ENCODE data around the gene ARHGAP10. TPM values are rescaled to one million over a fixed set of nuclear protein-coding genes. Genes with fewer than 3 reads are reported as not detected.

The ARHGAP10 gene
- total RNA-seq, 1 donor from 2014 or later, result 15.8 TPM

GRCh38 chr4:147768113-147768512 is 36.2 kb downstream of the ARHGAP10 start:
- ATAC-seq, result peak; percentile 50

- ATAC-seq, result peak; percentile 41
These were observed 37.5 kb downstream of the ARHGAP10 start for GRCh38 chr4:147769386-147769785.

GRCh38 chr4:147770831-147771230 is 38.9 kb downstream of the ARHGAP10 start:
- ATAC-seq, result no peak

- no peak for ATAC-seq
These were observed 40.2 kb downstream of the ARHGAP10 start for GRCh38 chr4:147772056-147772455.

DNA sequence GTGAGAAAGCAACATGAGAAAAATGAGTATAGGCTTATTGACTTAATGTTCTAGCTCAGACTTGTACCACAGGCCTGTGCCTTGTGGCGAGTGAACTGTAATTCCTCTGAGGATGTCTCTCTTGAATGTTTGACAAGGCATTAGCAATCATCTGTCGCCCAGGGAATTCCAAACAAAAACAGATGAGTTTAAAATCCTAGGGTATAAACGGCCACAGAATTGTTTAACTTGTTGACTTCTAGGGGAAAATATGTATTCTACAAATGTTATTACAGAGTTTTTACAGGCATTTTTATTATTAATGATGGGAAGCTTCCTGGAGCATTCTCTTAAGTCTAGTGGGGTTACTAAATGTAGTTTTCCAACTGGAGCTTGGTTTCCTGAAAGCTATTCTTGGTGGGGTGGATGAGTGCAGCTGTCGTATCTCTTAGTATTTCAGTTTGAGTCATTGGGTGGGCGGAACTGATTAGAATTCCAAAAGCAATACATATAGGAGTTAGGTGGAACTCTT is 40.6 kb downstream of the ARHGAP10 start:
- ATAC-seq, result peak; percentile 68

DNA sequence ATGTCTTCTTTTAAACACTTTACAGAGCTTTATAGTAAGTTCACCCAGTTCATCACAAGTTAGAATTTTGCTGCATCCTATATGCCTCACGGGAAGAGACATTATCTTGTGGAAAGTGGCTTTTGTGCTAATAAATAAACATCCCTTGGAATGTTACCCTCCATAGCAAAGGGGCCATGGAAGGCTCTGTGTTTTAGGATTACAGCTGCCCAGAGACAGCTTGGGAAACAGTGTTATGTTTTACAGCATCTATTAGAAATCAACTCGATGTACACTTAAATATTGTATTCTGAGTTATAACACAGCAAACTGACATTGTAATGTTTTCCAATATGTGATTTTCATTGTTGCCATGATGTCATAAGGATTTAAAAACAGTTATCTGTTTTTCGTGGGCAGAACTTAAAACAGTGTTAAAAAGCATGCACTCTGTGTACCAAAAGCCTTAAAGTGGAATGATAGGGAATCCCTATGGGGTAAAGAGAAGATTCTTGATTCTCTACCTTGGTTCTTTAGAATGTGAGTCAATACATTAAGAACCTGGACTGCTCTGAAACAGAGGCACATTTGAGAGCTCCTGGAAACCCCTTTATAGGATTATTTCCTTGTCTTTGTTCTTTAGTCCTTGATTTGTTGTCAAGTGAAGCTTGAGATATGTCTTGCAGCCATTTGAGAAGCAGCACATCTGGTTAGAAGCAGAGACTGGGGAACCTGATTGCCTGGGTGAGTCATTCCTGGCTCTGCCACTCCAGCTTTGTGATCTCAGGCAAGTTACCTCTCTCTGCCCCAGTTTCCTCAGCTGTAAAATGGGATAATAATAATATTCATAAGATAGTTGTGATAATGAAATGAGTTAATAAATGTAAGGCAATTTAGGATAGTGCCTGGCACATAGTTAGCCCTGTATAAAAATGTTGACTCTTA is 41.6 kb downstream of the ARHGAP10 start:
- peak; percentile 84 for ATAC-seq

DNA sequence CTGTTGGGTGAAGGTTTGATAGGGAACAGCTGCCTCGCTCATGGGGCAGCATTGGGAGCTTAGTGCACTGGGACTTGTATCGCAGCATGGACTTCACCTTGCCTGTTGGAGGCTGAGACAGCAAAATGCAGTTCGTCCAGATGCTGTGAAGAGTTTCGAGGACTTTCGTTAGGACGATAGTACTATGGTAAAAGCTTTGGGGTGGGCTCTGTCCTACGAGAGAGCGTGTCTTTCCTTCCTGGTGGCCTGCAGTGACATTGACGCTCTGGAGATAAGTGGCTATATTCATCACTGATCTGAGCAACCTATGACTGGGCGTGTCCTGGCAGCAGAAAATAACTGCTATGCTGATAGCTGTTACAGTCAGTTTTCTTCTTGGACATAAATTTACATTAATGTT is 44.8 kb downstream of the ARHGAP10 start:
- ATAC-seq, result no peak

DNA sequence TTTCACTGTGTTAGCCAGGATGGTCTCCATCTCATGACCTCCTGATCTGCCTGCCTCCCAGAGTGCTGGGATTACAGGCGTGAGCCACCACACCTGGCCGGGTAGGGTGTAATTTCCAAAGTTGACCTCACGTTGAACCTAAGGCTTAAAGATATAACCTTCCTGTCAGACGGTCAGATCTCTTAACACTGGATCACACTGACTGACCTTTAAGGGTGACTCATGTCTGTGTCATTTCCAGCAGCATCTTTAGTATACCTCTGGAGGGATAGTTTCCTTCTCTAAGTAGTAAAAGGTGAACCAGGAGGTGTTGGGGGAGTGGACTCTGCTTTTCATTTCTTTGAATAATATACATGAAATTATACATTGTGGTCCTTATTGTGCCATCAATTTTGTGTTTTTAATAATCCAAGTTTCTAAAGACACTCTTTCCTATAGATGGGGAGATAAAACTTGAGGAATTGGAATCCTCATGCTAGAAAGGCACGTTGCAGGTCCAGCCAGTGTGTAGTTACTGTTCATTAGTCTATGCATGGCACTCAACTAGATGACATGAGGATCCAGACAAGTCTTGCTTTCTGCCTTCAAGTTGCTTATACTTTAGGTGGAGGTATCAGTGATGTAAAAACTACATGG is 45.7 kb downstream of the ARHGAP10 start:
- peak; percentile 58 for ATAC-seq

DNA sequence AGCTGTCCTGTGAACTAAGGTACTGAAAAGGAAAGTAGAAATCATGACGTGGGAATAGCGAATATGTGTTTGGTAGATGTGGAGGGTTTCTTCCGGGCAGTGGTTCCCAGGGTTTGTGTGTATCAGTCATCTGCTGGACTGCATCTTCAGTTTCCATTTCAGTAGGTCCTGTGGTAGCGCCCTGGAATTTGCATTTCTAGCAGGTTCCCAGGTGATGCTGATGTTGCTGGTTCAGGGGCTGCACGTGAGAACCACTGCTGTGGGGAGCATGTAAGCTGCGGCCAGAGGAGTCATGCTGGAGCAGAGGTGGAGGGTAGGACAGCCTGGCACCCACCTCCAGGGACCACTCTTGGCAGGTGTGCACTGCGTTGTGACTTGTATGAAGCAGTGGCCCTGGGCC is 47.1 kb downstream of the ARHGAP10 start:
- no peak for ATAC-seq

DNA sequence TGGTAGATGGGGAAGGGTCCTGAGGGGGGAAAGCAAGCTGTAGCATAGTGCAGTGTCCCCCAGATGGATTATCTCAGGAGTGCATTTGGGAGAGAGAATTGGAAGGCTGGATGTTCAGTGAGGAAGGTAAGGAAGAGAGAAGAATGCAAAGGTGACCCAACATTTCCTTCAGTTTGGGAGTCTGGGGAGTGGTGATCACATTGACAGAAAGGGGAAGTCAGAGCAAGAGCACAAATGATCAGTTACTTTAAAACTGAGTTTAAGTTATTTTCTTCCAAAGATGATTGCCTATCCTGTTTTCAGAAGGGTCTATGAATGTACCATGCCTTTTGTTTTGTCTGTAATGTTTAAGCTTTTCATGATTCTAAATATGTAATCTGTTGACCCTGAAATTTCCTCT is 47.6 kb downstream of the ARHGAP10 start:
- no peak for ATAC-seq

DNA sequence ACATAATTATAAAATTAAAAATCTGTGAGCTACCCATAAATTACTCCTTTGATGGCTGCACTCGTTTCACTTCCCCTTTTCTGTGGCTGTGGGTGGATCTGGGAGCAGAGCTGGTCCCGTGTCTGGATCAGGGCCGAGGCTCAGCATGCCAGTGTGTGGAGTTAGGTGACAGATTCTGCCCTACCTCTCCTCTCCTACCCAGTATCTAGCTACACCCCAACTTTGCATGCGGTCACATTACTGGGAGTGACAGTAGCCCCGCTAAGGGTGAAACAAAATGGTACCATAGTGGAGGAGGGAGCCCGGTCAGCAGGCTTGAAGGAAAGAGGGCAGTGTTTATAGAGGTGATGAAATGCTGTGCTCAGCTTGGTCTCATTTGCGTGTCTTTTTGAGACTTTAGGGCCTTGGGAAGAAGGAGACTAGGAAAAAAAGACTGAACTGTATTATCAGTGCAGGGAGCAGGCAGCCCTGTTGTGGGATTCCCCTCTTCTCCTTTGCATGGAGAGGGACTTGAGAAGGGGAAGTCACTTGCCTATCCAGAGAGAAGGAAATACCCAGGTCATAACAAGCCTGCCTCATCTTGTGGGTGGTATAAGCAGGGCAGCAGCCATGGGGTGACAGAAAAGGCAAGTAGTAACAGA is 48.4 kb downstream of the ARHGAP10 start:
- ATAC-seq, result peak; percentile 44

DNA sequence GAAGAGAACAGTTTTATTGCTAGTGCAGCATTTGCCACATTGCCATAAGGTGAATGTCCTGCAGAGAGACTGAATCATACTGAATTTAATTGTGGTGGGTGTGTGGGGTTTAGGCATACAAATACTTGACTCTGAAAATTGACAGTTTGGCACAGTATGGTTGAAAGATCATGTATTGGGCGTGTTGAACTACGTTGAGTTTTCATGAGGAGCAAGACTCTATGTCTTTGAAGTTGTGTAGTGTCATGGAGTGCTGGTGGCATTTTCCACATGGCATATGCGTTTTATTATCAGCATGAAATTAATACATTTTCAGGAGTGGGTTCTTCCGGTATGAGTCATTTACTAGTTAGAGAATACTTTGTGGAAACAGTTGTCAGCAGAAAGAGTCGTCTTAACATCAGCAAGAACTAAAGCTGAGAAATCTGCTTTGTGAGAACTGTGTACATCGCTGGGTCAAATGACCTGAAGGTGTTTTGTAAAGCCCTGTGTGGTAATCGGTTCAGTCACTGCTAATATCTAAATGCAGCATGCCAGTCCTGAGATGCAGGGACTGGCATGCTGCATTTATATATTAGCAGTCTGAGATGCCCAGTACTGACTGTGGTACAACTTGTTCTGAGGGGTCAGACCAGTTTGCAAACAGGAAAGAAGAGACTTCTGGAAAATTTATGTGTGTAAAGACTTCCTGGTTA is 50.3 kb downstream of the ARHGAP10 start:
- peak; percentile 88 for ATAC-seq

DNA sequence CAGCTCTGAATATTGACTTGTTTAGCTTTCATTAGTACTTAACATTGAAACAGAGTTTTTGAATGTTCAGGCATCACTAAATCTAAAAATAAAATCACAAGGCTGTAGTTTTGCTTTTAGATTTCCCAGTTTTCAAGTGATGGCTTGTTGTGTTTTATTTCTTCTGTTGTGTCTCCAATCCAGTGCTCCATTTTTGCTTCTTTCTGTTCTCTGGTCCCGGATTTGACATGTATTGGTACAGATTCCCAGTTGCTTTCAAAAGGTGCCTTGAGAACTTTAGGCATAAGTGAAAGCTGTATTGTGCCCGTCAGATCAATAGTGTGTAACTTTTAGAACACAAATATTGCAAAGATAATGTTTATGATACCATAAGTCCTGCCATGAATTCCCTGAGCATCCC is 53.2 kb downstream of the ARHGAP10 start:
- ATAC-seq, result no peak

DNA sequence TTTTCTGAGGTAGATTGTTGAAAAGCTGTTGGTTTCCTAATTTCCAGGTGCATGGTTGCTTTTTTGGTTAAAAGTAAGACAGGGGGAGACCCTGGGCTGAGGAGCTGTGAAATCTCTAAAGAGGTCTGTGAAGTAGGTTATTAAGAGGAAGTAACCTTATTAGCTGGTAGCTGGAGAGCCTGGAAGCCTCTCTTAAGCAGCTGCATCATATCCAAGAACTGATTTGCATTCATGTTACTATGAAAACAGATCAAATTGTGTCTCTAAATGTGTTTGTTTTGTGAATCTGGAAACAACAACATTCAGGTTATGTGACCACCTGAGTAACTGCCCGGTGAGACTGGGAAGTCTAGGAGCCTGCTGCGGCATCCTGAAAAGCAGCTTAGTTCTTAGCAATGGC is 54.1 kb downstream of the ARHGAP10 start:
- no peak for ATAC-seq

GRCh38 chr4:147786531-147786930 is 54.6 kb downstream of the ARHGAP10 start:
- no peak for ATAC-seq

DNA sequence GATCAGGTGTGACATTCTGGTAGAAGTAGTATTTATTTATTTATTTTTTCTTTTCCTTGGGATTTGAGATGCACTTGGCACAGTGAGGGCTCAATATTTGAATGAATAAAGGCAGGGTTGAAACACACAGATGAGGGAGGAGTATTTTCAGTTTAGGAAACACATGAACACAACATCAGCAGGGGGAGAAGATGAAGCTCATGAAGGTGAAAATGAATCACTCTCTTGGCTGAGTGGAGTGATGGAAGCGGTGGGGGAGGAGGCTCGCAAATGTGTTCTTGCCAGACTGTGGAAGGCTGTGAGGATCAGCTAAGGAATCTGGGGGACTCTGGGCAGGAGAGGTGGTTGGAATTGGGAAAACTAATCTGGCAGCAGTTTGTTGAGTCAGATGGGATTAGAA is 55.3 kb downstream of the ARHGAP10 start:
- ATAC-seq, result no peak

DNA sequence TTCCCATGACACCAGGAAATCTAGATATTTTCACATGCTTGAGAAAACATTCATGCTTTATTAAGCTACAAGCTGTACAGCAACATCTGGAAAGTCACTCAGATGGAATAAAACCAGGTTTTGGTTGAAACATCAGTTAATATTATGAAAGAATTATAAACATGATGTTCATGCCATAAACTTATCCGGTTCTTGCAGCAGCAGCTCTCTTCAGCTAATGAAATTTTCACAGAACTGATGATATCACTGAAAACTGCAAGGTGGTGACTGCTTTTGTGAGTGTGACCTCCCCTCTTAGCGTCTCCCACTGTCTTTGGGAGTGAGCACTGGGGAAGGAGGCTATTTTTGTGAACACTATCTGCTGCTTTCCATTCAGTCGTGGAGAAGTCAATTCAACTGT is 56.9 kb downstream of the ARHGAP10 start:
- ATAC-seq, result no peak

DNA sequence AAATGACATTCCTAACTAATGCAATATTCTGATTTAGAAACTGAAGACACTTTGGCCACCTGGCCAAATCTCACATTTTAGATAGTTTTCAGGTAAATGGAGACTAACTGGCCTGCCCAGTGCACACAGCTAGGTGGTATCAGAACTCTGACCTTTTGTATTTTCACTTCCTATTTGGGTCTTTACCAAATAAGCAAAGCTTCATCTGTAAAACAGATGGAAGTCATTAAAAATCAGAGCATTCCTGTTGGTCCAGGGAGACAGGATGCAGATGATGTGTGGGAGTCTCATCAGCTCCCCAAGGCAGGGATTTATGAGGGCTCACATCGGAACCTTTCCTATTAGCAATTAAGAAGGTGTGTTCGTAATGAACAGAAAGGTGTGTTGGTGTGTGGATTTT is 57.7 kb downstream of the ARHGAP10 start:
- ATAC-seq, result no peak

DNA sequence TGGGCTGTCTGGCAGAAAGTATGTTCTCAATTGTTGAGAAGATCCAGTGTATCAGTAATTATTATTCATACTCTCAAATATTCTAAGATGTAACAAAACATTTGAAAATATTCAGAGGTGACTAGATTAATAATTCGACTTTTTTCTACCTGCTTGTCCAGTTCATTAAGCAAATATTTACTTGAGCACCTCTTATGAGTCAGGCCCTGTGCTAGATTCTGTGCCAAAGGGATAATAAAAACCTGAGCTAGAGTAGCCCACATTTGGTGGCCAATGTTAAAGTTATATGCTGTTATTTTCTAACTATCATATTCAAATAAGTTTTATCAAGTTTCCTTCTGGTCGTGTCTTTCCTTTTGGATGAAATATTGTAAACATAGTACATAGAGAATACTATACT is 58.5 kb downstream of the ARHGAP10 start:
- ATAC-seq, result peak; percentile 64

- no peak for ATAC-seq
These were observed 59.5 kb downstream of the ARHGAP10 start for GRCh38 chr4:147791341-147791740.

DNA sequence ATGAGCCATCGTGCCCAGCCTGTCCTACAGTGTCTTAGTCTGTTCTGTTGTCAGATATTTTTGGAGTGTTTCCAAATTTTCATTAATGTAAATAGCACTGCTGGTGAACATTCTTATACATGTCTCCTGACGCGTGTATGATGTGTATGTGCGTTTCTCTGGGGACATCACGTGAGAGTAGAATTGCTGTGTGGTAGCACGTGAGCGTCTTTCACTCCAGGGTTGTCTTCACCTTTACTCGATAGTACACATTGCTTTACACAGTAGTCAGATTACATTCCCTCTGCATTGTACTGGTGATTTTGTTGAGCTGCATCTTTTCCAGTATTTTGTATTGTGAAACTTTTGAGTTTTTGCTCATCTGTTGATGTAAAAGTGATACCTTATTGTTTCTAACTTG is 60.0 kb downstream of the ARHGAP10 start:
- peak; percentile 39 for ATAC-seq

GRCh38 chr4:147793569-147794313 is 61.9 kb downstream of the ARHGAP10 start:
- ATAC-seq, result peak; percentile 72

All from esophagus mucosa (tissue), 1 donor.